Stimulated activated CD4-positive, alpha-beta T cell treated with anti-CD3 and anti-CD28 coated beads, TNF-alpha, amount 100 ng/mL, for 24 hours (primary cell): ENCODE measurements around the gene STYXL1.
"Not testable (repeated sequence)": the region's sequence is repeated elsewhere in the genome, so short reads cannot be mapped to it uniquely, and the experiment has no call there.

Experiments
- DNase-seq, 3 experiments: peaks; one replicate each; pipeline ENCODE4 v3.0.0-alpha.2; 2020; ENCODE audit warnings: low read depth in 3 of 3

STYXL1 gene

GRCh38 chr7:76029682-76030081 lies 18.1 kb downstream of the STYXL1 start:
- DNase-seq = not testable (repeated sequence)

DNA sequence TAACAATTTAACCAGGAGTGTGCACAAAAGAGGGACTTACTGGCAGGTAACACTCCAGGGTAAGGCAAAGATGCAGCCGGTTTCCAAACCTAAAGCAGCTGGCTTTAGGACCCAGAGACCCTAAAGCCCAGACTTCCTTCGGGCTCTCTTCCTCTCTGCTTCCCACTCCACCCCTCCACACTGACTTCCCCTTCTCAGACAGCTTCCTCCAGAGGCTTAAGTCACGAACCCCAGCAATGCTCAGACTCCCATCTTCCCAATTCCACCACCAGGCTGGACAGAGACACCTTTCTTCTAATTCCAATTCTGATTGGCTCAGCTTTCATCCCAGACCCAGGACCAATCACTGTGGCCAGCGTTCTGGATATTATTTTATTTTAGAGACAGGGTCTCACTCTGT lies 24.8 kb downstream of the STYXL1 start:
- no peak for DNase-seq

- DNase-seq = no peak
Observed at GRCh38 chr7:76022026-76022780, 25.6 kb downstream of the STYXL1 start.

DNA sequence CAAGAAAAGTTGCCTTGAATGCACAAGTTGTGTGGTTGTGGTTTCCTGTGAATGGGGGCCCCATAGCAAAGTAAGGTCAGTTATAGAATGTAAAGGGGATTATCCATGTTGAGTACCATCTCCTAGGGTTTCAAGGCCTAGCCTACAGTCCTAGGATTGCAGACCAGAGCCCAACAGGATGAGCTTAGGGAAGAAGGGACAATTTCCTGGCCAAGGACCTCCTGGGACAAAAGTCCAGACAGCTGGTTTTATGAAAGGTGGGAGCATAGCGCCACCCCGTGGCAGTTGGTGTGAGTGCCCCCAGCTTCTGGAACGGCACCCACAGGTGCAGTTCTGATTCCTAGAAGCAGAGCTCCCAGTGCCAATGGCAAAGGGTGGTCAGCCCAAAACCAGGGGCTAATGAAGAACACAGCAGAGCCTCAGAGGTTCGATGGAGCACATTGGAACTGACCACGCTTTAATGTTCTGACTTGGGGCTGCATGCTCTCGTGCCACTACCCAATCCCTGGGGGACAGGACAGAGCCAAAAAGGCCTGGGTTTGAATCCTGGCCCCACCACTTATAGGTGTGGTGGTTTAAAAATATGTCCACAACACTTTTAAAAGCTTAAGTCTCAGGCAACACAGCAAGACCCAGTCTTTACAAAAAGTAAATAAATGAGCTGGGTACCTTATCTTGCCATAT lies 27.6 kb downstream of the STYXL1 start:
- peak; percentile 48 to 65 (median 50) for DNase-seq

GRCh38 chr7:76018520-76018919 lies 29.3 kb downstream of the STYXL1 start:
- not testable (repeated sequence) for DNase-seq

- no peak for DNase-seq
Observed at GRCh38 chr7:76016191-76016947, 31.4 kb downstream of the STYXL1 start.

- no peak for DNase-seq
Observed at GRCh38 chr7:76011442-76011861, 36.3 kb downstream of the STYXL1 start.

DNA sequence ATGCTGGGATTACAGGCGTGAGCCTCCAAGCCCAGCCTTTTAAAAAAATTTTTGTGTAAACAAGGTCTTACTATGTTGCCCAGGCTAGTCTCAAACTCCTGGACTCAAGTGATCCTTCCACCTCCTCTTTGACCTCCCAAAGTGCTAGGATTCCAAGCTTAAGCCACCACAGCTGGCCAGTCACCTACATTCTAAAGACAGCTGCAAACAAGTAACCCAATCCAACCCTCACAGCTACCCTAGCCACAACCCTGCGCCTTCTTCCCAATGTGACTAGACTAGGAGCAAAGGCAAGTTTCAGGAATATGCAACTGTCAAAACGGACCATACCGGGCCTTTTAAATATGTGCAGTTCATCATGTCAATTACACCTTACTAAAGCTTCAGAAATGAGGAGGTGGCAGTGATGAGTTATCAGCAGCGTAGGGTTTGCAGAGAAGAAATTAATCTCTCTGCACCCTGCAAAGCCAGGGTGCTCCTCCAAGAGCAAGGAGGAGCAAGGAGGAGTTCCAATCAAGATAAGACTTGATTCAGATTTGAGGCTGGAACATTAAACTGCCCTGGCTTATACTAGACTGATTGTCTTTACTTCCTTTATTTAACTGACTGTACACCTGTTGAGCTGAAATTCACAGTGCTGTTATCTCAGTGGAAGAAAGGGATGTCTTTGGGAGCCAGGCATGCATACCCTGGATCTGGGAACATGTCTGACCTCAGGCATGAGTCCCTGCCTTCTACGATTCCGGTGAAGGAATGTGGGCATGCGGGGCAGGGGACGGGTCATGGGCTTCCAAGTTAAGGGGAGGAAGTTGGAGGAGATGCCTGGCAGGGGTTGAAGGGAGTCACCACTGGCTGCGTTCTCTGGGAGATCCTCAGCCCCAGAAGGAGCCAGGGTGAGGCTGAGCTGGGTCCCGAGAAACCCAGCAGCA lies 37.9 kb downstream of the STYXL1 start:
- DNase-seq = no peak

GRCh38 chr7:76008156-76008687 lies 39.6 kb downstream of the STYXL1 start:
- no peak for DNase-seq

DNA sequence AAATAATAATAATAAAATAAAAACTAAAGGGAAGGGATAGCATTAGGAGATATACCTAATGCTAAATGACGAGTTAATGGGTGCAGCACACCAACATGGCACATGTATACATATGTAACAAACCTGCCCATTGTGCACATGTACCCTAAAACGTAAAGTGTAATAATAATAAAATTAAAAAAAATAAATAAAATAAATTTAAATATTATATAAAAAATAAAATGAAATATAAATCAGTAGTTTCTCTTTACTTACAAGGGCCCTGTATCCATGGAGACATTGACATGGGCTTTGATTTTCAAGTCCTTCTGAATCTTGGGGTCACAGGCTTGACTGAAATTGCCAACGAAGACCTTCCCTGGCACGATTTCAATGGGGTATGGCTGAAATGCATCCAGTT lies 42.8 kb downstream of the STYXL1 start:
- not testable (repeated sequence) for DNase-seq

- DNase-seq = no peak
Observed at GRCh38 chr7:76003351-76003750, 44.4 kb downstream of the STYXL1 start.

DNA sequence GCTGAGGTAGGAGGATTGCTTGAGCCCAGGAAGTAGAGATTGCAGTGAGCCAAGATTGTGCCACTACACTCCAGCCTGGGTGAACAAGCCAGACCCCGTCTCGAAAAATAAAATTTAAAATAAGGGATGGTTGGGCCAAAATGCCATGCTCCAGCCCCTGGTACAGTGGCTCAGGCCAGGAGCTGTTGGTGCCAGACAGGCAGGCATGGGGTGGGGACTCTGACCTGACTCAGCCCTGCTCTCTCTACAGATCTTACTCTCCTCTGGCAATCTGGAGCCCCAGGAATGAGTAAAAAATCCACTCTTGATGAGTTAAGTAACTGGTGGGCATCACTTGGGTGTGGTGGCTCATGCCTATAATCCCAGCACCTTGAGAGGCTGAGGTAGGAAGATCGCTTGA lies 45.0 kb downstream of the STYXL1 start:
- DNase-seq = no peak

- no peak for DNase-seq
Observed at GRCh38 chr7:76002139-76002538, 45.7 kb downstream of the STYXL1 start.

DNA sequence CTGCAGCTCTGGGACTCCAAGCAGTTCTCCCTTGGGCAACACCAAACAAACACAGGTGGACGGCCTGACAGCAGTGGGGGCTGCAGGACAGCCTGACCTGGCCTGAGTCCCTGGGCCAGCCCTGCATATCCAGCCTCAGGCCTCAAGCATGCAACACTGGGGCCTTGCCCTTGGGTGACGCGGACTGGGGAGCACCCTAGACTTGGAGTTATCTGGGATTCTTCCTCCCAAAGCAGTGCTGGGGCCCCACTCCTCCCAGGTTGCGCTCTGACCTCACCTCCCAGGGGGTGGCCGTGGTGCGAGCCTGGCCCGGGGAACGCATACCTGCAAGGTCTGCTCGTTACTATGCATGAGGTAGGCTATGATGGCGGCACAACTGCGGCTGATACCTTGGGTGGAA lies 47.2 kb downstream of the STYXL1 start:
- DNase-seq = no peak

DNA sequence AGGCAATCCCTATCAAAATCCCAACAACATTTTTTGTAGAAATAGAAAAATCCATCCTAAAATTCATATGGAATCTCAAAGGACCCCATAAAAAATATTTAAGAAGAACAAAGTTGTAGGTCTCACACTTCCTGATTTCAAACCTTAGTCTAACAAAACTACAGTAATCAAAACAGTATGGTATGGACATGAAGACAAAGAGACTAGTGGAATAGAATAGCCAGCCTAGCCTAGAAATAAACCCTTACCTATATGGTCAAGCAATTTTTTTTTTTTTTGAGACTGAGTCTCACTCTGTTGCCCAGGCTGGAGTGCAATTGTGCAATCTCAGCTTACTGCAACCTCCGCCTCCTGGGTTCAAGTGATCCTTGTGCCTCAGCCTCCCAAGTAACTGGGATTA lies 49.8 kb downstream of the STYXL1 start:
- DNase-seq = no peak

DNA sequence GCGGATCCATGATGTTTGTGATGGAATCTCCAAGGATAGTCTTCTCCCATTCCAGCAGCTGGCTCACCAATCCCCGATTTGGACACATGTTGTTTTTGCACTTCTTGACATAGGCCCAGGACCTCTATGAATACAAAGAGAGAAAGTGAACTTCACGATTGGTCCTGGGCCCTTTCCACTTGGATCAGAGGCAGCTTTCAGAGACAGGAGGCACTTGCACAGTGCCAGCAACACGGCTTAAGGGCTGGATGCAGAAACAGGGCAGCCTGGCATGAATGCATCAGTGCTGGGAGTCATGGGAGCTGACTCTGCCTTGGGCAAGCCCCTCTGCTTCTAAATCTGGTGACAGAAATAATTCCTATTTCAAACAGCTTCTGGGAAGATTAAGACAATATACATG lies 51.3 kb downstream of the STYXL1 start:
- DNase-seq = no peak

GRCh38 chr7:75995996-75996395 lies 51.8 kb downstream of the STYXL1 start:
- DNase-seq = no peak

GRCh38 chr7:75995052-75995471 lies 52.7 kb downstream of the STYXL1 start:
- no peak for DNase-seq

DNA sequence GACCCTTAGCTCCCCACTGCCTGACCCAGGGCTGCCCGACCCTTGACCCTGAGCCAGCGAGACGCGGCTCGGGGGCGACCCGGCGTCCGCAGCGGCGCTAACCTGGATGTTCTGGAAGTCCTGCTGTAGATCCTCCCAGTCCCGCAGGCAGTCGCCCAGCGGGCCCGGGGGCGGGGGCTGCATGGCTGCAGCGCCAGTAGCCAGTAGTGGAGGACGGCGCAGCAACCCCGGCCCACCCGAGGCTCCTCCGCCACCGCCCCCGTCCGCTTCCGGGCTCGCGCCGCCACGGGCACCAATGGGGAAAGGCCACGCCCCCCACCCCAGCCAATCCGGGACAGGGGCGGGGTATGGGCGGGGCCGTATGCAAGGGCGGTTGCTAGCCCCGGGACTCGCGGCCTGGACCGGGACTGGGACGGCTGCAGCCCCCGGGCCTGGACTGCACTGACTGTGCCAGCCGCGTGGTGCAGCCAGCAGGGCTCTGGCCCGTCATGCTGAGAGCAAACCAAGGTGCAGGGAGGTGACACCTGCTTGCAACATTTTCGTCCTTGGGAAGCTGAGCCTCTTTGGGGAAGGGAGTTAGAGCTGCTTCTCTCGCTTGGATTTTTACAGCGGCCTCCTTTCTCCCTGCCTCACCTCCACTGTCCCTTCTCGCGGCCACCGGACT lies 53.3 kb downstream of the STYXL1 start, which contains the start of gene TMEM120A:
Gene TMEM120A (minus strand): TSS at position 208 of the 664 bp plus-strand sequence. CDS start 25 bp downstream, at position 183.
- DNase-seq = peak; percentile 89 to 94 (median 90)

DNA sequence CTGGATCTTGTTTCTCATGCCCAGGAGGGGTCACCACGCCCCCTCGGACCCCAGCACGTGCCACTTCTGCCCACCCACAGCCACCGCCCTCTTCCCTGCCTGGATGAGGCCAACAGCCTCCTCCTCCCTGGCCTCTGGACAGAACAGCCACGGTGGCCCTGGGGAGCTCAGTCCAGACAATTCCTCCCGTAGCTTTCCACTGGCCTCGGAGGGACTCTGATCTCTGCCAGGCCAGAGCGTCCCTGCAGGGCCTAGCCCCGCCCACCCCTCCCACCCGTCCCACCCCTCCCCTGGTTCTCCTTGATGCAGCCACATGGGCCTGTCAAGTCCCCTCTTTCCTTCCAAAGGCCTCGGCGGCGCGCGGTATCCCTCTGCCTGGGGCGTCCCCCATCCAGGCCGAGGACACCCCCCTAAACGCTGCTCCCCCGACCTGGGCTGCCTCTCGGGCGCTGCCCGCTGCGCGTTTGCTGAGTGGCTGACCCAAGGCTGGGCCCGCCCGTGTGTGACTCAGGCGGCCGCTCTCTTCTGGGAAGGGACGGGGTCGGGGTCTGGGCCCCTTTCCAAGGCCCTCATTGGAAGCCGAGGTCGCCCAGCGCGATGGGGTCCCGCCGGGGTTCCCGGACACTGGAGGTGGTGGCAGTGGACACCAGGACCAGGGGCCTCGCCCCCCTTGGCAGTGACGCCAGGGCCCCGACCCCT lies 54.0 kb downstream of the STYXL1 start:
- DNase-seq = no peak
